IPS-15b (cell line): Measurements from ENCODE around the gene SMAP1.
"Not testable (repeated sequence)": the region's sequence is repeated elsewhere in the genome, so short reads cannot be mapped to it uniquely, and the experiment has no call there.

Experiments
- H3K27me3 ChIP-seq: one replicate; pipeline ENCODE4 v1.6.1; 2013; ENCODE audit warnings: low read length; ENCODE audit not compliant: control insufficient read depth, insufficient read depth
- H3K36me3 ChIP-seq: one replicate; pipeline ENCODE4 v1.6.1; 2013; ENCODE audit warnings: low read length; ENCODE audit not compliant: control insufficient read depth, insufficient read depth
- H3K4me1 ChIP-seq: one replicate; pipeline ENCODE4 v1.6.1; 2013; ENCODE audit warnings: mild to moderate bottlenecking, low read length; ENCODE audit not compliant: control insufficient read depth, insufficient read depth
- H3K4me3 ChIP-seq: one replicate; pipeline ENCODE4 v1.5.1; 2013; ENCODE audit warnings: low read depth, low read length
- H3K9ac ChIP-seq: one replicate; pipeline ENCODE4 v1.6.1; 2013; ENCODE audit warnings: low read depth, mild to moderate bottlenecking, low read length
- H3K9me3 ChIP-seq: one replicate; pipeline ENCODE4 v1.6.1; 2013; ENCODE audit warnings: mild to moderate bottlenecking, low read length; ENCODE audit not compliant: control insufficient read depth, insufficient read depth

The SMAP1 gene

GRCh38 chr6:70717038-70717801 is 49.5 kb downstream of the SMAP1 start:
- Histone ChIP-seq H3K27me3 (no peaks in the 10 kb centered on the region), H3K4me1 (no peaks in the 10 kb centered on the region), H3K9ac (no peak overlapping the region), H3K9me3 (no peaks in the 10 kb centered on the region), H3K36me3 (no peaks in the 10 kb centered on the region), H3K4me3 (no peak overlapping the region)

- no peak overlapping the region for H3K9ac ChIP-seq
- no peaks in the 10 kb centered on the region for H3K27me3 ChIP-seq
- no peaks in the 10 kb centered on the region for H3K36me3 ChIP-seq
- no peaks in the 10 kb centered on the region for H3K9me3 ChIP-seq
- no peak overlapping the region for H3K4me3 ChIP-seq
- peaks cover 9% of the 10 kb centered on the region for H3K4me1 ChIP-seq
These were observed 56.8 kb downstream of the SMAP1 start for GRCh38 chr6:70724524-70724923.

GRCh38 chr6:70725817-70726415 is 58.2 kb downstream of the SMAP1 start:
- Histone ChIP-seq H3K27me3 (no peaks in the 10 kb centered on the region), H3K36me3 (no peaks in the 10 kb centered on the region), H3K4me1 (peaks cover 9% of the 10 kb centered on the region), H3K9ac (no peak overlapping the region), H3K9me3 (no peaks in the 10 kb centered on the region), H3K4me3 (no peak overlapping the region)

GRCh38 chr6:70734381-70734780 is 66.7 kb downstream of the SMAP1 start:
- no peak overlapping the region for H3K9ac ChIP-seq
- no peak overlapping the region for H3K4me3 ChIP-seq
- H3K36me3 ChIP-seq: no peaks in the 10 kb centered on the region
- H3K9me3 ChIP-seq: no peaks in the 10 kb centered on the region
- H3K27me3 ChIP-seq: no peaks in the 10 kb centered on the region
- no peaks in the 10 kb centered on the region for H3K4me1 ChIP-seq

GRCh38 chr6:70734979-70735378 is 67.3 kb downstream of the SMAP1 start:
- no peak overlapping the region for H3K9ac ChIP-seq
- no peaks in the 10 kb centered on the region for H3K9me3 ChIP-seq
- no peaks in the 10 kb centered on the region for H3K27me3 ChIP-seq
- no peak overlapping the region for H3K4me3 ChIP-seq
- no peaks in the 10 kb centered on the region for H3K36me3 ChIP-seq
- no peaks in the 10 kb centered on the region for H3K4me1 ChIP-seq

- Histone ChIP-seq H3K9me3 (no peaks in the 10 kb centered on the region), H3K27me3 (no peaks in the 10 kb centered on the region), H3K36me3 (no peaks in the 10 kb centered on the region), H3K9ac (no peak overlapping the region), H3K4me1 (no peaks in the 10 kb centered on the region), H3K4me3 (no peak overlapping the region)
These were observed 67.8 kb downstream of the SMAP1 start for GRCh38 chr6:70735513-70735912.

- Histone ChIP-seq H3K36me3 (peaks cover 2% of the 10 kb centered on the region), H3K4me1 (no peaks in the 10 kb centered on the region), H3K9ac (no peak overlapping the region), H3K27me3 (no peaks in the 10 kb centered on the region), H3K9me3 (no peaks in the 10 kb centered on the region), H3K4me3 (no peak overlapping the region)
These were observed 70.3 kb downstream of the SMAP1 start for GRCh38 chr6:70738028-70738427.

- Histone ChIP-seq H3K36me3 (peaks cover 2% of the 10 kb centered on the region), H3K4me3 (no peak overlapping the region), H3K27me3 (no peaks in the 10 kb centered on the region), H3K9ac (no peak overlapping the region), H3K4me1 (no peaks in the 10 kb centered on the region), H3K9me3 (no peaks in the 10 kb centered on the region)
These were observed 71.9 kb downstream of the SMAP1 start for GRCh38 chr6:70739534-70739933.

- not testable (repeated sequence) for H3K36me3 ChIP-seq, H3K4me1 ChIP-seq, H3K9me3 ChIP-seq, H3K27me3 ChIP-seq, H3K4me3 ChIP-seq, H3K9ac ChIP-seq
These were observed 73.1 kb downstream of the SMAP1 start for GRCh38 chr6:70740746-70741145.

- not testable (repeated sequence) for H3K36me3 ChIP-seq, H3K4me3 ChIP-seq, H3K27me3 ChIP-seq, H3K9ac ChIP-seq, H3K4me1 ChIP-seq, H3K9me3 ChIP-seq
These were observed 74.8 kb downstream of the SMAP1 start for GRCh38 chr6:70742462-70742861.

GRCh38 chr6:70753870-70754380 is 86.2 kb downstream of the SMAP1 start:
- H3K4me1 ChIP-seq: peaks cover 3% of the 10 kb centered on the region

GRCh38 chr6:70758883-70759282 is 91.2 kb downstream of the SMAP1 start:
- Histone ChIP-seq H3K4me3 (no peak overlapping the region), H3K36me3 (no peaks in the 10 kb centered on the region), H3K9ac (no peak overlapping the region), H3K9me3 (no peaks in the 10 kb centered on the region), H3K4me1 (peaks cover 5% of the 10 kb centered on the region), H3K27me3 (no peaks in the 10 kb centered on the region)

More at GRCh38 chr6:70753870-70754380, 86.2 kb downstream of the SMAP1 start:
- H3K4me3 ChIP-seq: no peak overlapping the region
- no peaks in the 10 kb centered on the region for H3K27me3 ChIP-seq
- H3K36me3 ChIP-seq: no peaks in the 10 kb centered on the region
- H3K9me3 ChIP-seq: no peaks in the 10 kb centered on the region
- H3K9ac ChIP-seq: no peak overlapping the region
